ENCODE results near the gene LGALS9.
"Not testable (repeated sequence)": the region's sequence is repeated elsewhere in the genome, so short reads cannot be mapped to it uniquely, and the experiment has no call there.

The LGALS9 gene

DNA sequence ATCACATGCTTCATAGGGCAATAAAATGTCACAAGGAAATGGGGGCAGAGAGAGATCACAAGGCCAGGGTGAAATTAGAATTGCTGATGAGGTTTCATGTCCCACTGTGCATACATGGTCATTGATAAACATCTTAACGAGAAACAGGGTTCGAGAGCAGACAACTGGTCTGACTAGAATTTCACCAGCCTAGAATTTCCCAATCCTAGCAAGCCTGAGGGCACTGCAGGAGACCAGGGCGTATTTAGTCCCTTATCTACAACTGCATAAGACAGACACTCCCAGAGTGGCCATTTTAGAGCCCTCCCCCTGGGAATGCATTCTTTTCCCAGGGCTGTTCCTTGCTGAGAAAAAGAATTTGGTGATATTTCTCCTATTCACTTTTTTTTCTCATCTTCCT lies 55.3 kb downstream of the LGALS9 start:
- H2AFZ ChIP-seq (ENCODE audit: low read length, unreplicated experiment); H3K36me3 ChIP-seq (ENCODE audit: insufficient read depth, low read length); H3K4me1 ChIP-seq (ENCODE audit: control insufficient read depth, insufficient read depth, low read length, unreplicated experiment); H3K27ac ChIP-seq (ENCODE audit: low read depth, low read length); H3K79me2 ChIP-seq (ENCODE audit: control insufficient read depth, insufficient read depth, low read length, unreplicated experiment); H3K4me3 ChIP-seq (ENCODE audit: low read depth, low read length): not testable (repeated sequence)
- peaks cover 61% of the 10 kb centered on the region for H3K27me3 ChIP-seq (ENCODE audit: insufficient read depth, low read length)

GRCh38 chr17:27690882-27691281 lies 59.9 kb downstream of the LGALS9 start:
- Histone ChIP-seq H3K4me1 (ENCODE audit: control insufficient read depth, insufficient read depth, low read length, unreplicated experiment) (no peaks in the 10 kb centered on the region), H3K27me3 (ENCODE audit: insufficient read depth, low read length) (peaks cover 21% of the 10 kb centered on the region; the same call in 1 of the 2 replicates), H2AFZ (ENCODE audit: low read length, unreplicated experiment) (no peak overlapping the region), H3K27ac (ENCODE audit: low read depth, low read length) (no peak overlapping the region), H3K4me3 (ENCODE audit: low read depth, low read length) (no peak overlapping the region), H3K79me2 (ENCODE audit: control insufficient read depth, insufficient read depth, low read length, unreplicated experiment) (no peaks in the 10 kb centered on the region), H3K36me3 (ENCODE audit: insufficient read depth, low read length) (no peaks in the 10 kb centered on the region)

DNA sequence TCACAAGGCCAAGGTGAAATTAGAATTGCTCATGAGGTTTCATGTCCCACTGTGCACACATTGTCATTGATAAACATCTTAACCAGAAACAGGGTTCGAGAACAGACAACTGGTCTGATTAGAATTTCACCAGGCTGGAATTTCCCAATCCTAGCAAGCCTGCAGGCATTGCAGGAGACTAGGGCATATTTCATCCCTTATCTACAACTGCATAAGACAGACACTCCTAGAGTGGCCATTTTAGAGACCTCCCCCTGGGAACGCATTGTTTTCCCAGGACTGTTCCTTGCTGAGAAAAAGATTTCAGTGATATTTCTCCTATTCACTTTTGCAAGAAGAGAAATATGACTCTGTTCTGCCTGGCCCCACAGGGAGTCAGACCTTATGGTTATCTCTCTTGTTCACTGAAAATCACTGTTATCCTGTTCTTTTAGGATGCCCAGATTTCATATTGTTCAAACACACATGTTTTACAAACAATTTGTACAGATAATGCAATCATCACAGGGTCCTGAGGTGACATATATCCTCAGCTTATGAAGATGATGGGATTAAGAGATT lies 64.3 kb downstream of the LGALS9 start:
- H3K27me3 ChIP-seq (ENCODE audit: insufficient read depth, low read length): peaks cover 37% of the 10 kb centered on the region
- not testable (repeated sequence) for H3K4me1 ChIP-seq (ENCODE audit: control insufficient read depth, insufficient read depth, low read length, unreplicated experiment); H2AFZ ChIP-seq (ENCODE audit: low read length, unreplicated experiment); H3K4me3 ChIP-seq (ENCODE audit: low read depth, low read length); H3K79me2 ChIP-seq (ENCODE audit: control insufficient read depth, insufficient read depth, low read length, unreplicated experiment); H3K36me3 ChIP-seq (ENCODE audit: insufficient read depth, low read length); H3K27ac ChIP-seq (ENCODE audit: low read depth, low read length)
